Inferior parietal cortex (tissue), 1 donor: ENCODE results near the gene GRM1.

ENCODE experiments used
- DNase-seq: peaks from one replicate; pipeline ENCODE4 v3.0.0-alpha.2; 2016; ENCODE audit errors: extremely low spot score

The GRM1 gene

GRCh38 chr6:146097586-146097985 lies 68.7 kb downstream of the GRM1 start:
- no peak for DNase-seq

GRCh38 chr6:146100776-146101175 lies 71.9 kb downstream of the GRM1 start:
- no peak for DNase-seq

DNA sequence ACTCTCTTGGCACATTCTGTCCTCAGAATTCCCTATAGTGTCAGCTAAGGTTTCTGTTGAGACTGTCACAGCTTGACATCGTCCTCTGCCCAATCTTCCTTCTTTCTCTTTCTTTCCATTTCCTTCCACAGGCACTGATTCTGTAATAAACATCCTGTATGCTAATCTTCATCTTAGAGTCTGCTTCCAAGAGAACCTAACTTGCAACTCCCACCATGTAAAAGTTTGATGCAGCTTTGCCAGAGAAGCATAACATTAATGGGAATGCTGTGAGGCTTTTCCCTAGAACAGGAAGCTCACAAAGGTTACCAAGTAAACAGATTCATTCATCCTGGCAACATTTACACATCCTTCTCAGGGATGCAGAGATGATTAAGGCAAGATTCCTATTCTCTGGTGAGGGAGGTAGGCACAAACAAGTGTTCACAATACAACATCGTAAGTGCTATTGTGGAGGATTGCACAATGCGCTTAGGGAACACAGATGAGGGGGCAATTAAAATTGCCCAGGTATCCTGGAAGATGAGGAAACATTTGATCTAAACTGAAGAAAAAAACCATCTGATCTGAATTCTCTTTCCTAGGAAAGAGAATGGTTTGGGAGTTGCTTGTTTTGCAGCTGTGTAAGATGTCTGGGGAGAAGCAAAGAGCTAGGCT lies 74.7 kb downstream of the GRM1 start:
- DNase-seq = no peak

- no peak for DNase-seq
These were observed 77.7 kb downstream of the GRM1 start for GRCh38 chr6:146106532-146106931.

DNA sequence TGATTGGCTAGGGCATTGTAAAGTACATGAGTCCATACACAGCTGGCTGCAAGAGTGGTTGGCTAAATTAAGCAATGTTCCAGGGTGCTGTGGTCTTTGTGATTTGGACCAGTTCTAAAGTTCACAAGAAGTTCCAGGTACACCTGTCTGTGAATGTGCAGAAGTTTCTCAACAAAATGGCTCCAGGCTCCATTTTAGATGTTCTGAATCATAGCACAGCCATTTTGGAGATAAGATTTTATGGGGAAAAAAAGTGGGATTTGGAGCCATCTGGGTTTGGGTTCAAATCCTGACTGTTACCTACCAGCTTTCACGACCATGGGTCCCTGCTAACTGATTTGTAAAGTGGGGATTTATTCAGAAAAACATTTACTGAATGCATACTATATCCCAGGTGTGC lies 82.1 kb downstream of the GRM1 start:
- DNase-seq = no peak

- no peak for DNase-seq
These were observed 83.1 kb downstream of the GRM1 start for GRCh38 chr6:146111881-146112450.

GRCh38 chr6:146113084-146113623 lies 84.3 kb downstream of the GRM1 start:
- DNase-seq = no peak

DNA sequence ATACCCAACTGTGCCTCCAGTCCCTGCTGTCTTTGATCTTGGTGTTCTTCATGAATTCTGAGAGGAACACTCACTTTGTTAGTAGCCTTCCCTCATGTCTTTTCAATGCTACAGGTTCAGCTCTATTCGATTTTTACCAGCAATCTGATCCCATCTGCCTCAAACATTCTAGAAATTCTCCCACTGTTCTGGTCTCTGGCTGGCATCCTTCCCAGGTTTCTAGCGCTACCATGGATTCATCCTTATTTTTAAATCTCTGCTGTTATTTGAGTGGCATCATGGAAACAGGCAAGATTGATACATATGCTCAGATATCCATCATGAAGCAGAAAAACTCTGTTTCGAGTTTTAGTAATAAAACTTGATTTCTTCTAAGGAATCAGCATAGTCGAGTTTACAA lies 94.8 kb downstream of the GRM1 start:
- DNase-seq = no peak

DNA sequence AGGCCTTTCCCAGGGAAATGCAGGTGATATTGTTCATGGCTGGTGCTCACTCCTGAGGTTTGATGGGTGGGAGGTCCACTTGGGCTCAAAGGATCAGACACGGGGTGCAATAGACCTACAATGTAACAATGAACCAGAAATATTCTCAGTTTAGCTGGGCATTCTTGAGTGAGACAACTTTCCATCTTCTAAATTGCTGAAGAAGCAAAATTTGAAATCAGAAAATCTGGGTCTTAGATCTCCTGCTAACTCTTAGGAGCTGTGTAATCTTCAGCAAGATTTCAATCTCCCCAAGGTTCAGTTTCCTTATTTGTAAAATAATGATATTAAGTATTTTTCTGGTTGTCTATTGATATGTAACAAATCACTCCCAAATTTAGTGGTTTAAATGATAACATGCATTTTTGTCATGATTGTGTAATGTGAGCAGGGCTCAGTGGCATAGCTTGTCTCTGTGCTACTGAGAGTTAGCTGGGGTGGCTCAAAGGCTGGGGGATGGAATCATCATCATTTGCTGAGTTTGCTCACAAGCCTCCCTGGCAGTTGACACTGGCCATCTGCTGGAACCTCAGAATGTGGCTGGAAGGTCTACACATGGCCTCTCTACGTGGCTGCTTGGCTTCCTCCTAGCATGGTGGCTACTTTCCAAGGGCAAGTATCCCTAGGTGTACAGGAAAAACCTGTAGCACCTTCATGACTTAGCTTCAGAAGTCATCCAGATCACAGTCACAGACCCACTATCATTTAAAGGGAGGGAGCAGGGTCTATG lies 98.8 kb downstream of the GRM1 start:
- DNase-seq = no peak

- no peak for DNase-seq
These were observed 105.0 kb downstream of the GRM1 start for GRCh38 chr6:146133866-146134265.

DNA sequence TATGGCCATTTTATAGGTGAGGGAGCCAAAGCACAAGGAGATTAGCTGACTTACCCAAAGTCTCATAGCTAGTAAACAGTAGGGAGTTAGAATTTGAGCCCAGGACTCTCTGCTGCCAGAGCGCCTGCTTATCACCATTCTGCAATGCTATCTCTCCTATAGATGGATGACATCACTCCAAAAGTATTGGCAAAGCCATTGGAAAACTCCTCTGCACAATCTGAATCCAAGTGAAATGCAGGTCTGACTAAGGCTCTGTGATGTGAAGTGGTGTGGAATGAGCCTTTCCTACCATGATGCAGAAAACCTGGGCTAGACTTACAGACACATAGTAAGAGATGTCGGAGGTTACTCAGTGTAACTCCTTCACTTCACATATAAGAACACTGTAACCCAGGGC lies 106.3 kb downstream of the GRM1 start:
- DNase-seq = no peak

GRCh38 chr6:146146836-146147235 lies 118.0 kb downstream of the GRM1 start:
- DNase-seq = no peak

- no peak for DNase-seq
These were observed 120.9 kb downstream of the GRM1 start for GRCh38 chr6:146149770-146150169.

DNA sequence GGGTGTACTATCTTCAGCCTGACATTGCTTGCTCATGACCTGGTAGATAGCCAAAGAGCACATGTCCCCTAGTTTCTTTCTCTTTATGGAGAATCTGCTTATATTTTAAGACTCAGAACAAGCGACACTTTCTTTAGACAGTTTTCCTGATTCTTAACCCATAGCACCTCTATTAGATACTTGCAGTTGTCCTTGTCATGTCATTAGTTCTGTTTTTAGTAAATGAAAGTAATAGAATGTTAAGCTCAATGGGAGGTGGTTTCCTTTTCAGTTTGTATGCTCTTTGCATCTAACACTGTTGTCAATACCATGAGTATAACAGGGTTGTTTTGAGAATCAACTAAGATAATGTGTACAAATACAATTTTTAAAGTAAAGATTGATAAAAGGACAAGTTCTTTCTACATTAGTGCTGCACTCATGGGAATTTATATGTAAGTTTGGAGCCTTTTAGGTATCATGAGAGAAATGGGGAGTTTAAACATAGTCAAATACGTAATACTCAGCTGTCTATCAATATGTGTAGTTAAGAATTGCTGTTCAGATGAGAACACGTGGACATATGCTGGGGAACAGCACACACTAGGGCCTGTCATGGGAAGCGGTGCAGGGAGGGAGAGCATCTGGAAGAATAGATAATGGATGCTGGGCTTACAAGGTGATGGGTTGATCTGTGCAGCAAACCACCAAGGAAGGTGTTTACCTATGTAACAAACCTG lies 124.3 kb downstream of the GRM1 start:
- DNase-seq = no peak

DNA sequence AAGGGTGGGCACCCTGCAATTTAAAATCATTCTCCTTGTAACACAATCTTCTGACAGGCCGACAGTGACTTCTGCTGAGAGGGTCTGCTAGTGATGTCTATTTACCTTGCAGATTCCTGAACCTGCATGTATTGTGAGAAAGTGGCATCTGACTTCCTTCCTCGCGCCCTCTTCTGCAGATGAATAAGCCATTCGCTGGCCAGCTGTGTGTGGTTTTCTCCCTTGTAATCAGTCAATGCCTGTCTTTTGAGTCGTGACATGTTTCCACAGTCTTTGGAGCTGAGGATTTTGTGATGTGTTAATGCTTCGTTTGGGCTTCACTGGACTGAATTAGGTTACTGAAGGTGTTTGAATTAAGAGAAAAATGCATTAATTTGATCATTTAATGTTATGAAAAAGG lies 125.3 kb downstream of the GRM1 start:
- DNase-seq = no peak

GRCh38 chr6:146161664-146162063 lies 132.8 kb downstream of the GRM1 start:
- no peak for DNase-seq

- no peak for DNase-seq
These were observed 141.0 kb downstream of the GRM1 start for GRCh38 chr6:146169872-146170271.

GRCh38 chr6:146177785-146178184 lies 148.9 kb downstream of the GRM1 start:
- DNase-seq = no peak

- DNase-seq = no peak
These were observed 155.0 kb downstream of the GRM1 start for GRCh38 chr6:146183831-146184230.

GRCh38 chr6:146184701-146185100 lies 155.8 kb downstream of the GRM1 start:
- DNase-seq = no peak

- DNase-seq = no peak
These were observed 160.3 kb downstream of the GRM1 start for GRCh38 chr6:146189131-146189530.

- DNase-seq = no peak
These were observed 161.7 kb downstream of the GRM1 start for GRCh38 chr6:146190581-146190980.
